Muscle layer of colon (tissue), 2 donors: ENCODE measurements around the gene CHST7.
A peak's percentile ranks its signal among the peaks of the same experiment; 100 is the strongest.
"Not testable (repeated sequence)": the region's sequence is repeated elsewhere in the genome, so short reads cannot be mapped to it uniquely, and the experiment has no call there.

Experiments
- H3K27ac ChIP-seq: one replicate; pipeline ENCODE4 v1.7.0; 2013; ENCODE audit warnings: low read depth, mild to moderate bottlenecking, low read length, moderate library complexity
- H3K27me3 ChIP-seq, 2 donors: one replicate each; pipeline ENCODE4 v1.7.0; 2013; ENCODE audit warnings: low read length in 2 of 2, mild to moderate bottlenecking in 2 of 2; ENCODE audit not compliant: insufficient read depth in 2 of 2, control insufficient read depth in 1 of 2
- H3K36me3 ChIP-seq: one replicate; pipeline ENCODE4 v1.7.0; 2013; ENCODE audit warnings: mild to moderate bottlenecking, low read length; ENCODE audit not compliant: insufficient read depth
- H3K4me1 ChIP-seq: one replicate; pipeline ENCODE4 v1.7.0; 2013; ENCODE audit warnings: mild to moderate bottlenecking, low read length; ENCODE audit not compliant: insufficient read depth
- H3K4me3 ChIP-seq, 2 donors: one replicate each; pipeline ENCODE4 v1.7.0; 2013; ENCODE audit warnings: low read length in 2 of 2, low read depth in 1 of 2, mild to moderate bottlenecking in 1 of 2, moderate library complexity in 1 of 2
- H3K9ac ChIP-seq: one replicate; pipeline ENCODE4 v1.7.0; 2013; ENCODE audit warnings: low read length
- H3K9me3 ChIP-seq: one replicate; pipeline ENCODE4 v1.7.0; 2013; ENCODE audit warnings: mild to moderate bottlenecking, low read length
- donor health status: abdominal sarcoma.
- donor health status: Adenocarcinoma of cecum.

Gene CHST7, protein sequence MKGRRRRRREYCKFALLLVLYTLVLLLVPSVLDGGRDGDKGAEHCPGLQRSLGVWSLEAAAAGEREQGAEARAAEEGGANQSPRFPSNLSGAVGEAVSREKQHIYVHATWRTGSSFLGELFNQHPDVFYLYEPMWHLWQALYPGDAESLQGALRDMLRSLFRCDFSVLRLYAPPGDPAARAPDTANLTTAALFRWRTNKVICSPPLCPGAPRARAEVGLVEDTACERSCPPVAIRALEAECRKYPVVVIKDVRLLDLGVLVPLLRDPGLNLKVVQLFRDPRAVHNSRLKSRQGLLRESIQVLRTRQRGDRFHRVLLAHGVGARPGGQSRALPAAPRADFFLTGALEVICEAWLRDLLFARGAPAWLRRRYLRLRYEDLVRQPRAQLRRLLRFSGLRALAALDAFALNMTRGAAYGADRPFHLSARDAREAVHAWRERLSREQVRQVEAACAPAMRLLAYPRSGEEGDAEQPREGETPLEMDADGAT

DNA sequence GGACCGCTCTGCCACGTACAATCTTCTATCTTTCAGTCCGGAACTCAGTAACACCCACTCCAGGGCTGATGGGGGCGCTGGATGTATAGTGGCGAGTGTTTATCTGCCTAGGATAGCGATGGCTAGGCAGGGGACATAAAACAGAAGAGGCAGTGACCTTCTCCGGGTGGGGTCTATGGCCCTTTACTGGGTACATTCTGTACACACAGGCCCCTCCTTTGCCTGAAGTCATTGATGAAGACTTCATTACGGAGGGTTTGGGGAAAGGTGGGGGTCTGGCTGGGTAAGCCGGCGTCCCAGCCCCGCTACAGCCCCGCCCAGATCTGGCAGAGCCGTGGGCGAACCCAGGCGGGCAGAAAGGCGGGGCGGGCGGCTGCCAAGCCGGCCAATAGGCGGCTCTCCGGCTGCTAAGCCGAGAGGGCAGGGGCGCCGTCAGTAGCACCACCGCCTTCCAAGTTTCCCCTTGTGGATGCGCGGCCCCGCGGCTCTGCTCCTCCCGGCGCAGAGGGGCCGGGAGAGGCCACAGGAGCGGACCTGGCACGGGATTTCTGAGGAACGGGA lies at the start of gene CHST7:
TSS of gene CHST7 (plus strand) at position 435 of the 561 bp plus-strand sequence. CDS start 167 bp downstream, outside the sequence.
- H3K36me3 ChIP-seq, result no peaks in the 10 kb centered on the region
- no peaks in the 10 kb centered on the region for H3K4me1 ChIP-seq
- H3K27me3 ChIP-seq, result peaks cover 0 to 19% of the 10 kb centered on the region in 2 donors
- peak within 1 kb of the TSS; percentile 45 to 47 for H3K4me3 ChIP-seq
- H3K27ac ChIP-seq, result no peak within 1 kb of the TSS
- H3K9ac ChIP-seq, result no peak within 1 kb of the TSS
- H3K9me3 ChIP-seq, result no peaks in the 10 kb centered on the region

GRCh38 chrX:46528640-46529039 lies 44.9 kb upstream of the CHST7 start:
- not testable (repeated sequence) for H3K27ac ChIP-seq, H3K9ac ChIP-seq, H3K4me1 ChIP-seq, H3K9me3 ChIP-seq, H3K4me3 ChIP-seq, H3K36me3 ChIP-seq, H3K27me3 ChIP-seq

- not testable (repeated sequence) for H3K36me3 ChIP-seq, H3K27me3 ChIP-seq, H3K27ac ChIP-seq, H3K9me3 ChIP-seq, H3K4me1 ChIP-seq, H3K9ac ChIP-seq, H3K4me3 ChIP-seq
These were observed 43.7 kb upstream of the CHST7 start for GRCh38 chrX:46529740-46530403.

DNA sequence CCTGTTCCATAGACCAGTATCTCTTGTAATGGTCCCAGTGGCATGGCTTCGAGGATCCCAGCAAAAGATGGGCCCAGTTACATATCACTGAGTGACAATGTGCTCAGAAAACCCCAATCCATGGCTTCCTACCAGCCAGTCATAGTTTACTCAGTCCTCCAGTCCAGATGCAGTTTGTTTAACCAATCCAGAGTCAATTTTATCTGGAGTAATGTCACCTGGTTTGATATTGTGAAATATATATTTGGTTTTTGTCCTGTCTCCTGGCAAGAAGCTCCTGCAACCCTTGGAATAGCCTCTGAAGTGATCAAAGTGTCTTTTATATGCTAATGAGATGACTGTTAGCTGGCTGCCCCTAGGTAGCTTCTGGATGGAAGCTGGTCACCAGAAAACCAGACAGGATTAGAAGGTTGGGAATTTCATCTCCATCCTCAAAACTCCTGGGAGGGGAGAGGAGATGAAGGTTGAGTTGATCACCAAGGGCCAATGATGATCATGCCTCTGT lies 43.1 kb upstream of the CHST7 start:
- not testable (repeated sequence) for H3K9ac ChIP-seq, H3K9me3 ChIP-seq, H3K36me3 ChIP-seq, H3K27ac ChIP-seq, H3K27me3 ChIP-seq, H3K4me3 ChIP-seq, H3K4me1 ChIP-seq

GRCh38 chrX:46531442-46531841 lies 42.1 kb upstream of the CHST7 start:
- Histone ChIP-seq H3K4me1 (no peaks in the 10 kb centered on the region), H3K9ac (no peak overlapping the region), H3K36me3 (no peaks in the 10 kb centered on the region), H3K4me3 (no peak overlapping the region), H3K9me3 (no peaks in the 10 kb centered on the region), H3K27me3 (no peaks in the 10 kb centered on the region), H3K27ac (no peak overlapping the region)

- Histone ChIP-seq H3K4me1 (peaks cover 17% of the 10 kb centered on the region), H3K9me3 (no peaks in the 10 kb centered on the region), H3K4me3 (no peak overlapping the region), H3K36me3 (no peaks in the 10 kb centered on the region), H3K27me3 (no peaks in the 10 kb centered on the region), H3K27ac (no peak overlapping the region), H3K9ac (no peak overlapping the region)
These were observed 30.1 kb upstream of the CHST7 start for GRCh38 chrX:46543441-46543840.

DNA sequence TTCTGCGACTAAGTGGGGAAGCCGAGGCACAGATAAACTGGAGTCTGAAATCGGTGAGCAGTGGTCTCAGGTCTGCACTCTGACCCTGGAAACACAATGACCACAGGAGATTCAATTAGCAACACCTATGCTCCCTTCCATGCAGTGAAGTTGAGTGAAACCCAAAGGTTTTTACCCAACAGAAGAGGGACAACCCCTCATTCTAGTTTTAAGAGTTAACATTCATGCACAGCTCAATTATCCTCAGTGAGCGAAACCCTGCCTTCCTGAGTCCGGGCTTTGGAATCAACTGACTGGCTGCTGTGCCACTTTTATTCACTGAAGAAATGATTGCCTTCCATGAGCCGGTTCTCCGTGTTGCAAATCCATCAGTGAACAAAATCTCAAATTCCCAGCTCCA lies 29.0 kb upstream of the CHST7 start:
- H3K4me1 ChIP-seq, result peaks cover 17% of the 10 kb centered on the region
- peak overlapping the region; percentile 77 for H3K9ac ChIP-seq
- not testable (repeated sequence) for H3K27me3 ChIP-seq, H3K9me3 ChIP-seq, H3K27ac ChIP-seq, H3K36me3 ChIP-seq
- H3K4me3 ChIP-seq, result peak overlapping the region; percentile 59 to 77

GRCh38 chrX:46545111-46546005 lies 28.2 kb upstream of the CHST7 start, which contains the start of gene ZNF674:
Gene ZNF674 (minus strand): TSS chrX:46545421. CDS start chrX:46542087, 3,334 bp downstream.
- Histone ChIP-seq H3K36me3 (no peaks in the 10 kb centered on the region), H3K9ac (peak within 1 kb of the TSS; percentile 77), H3K27ac (peak within 1 kb of the TSS; percentile 75), H3K27me3 (no peaks in the 10 kb centered on the region), H3K4me1 (peaks cover 17% of the 10 kb centered on the region), H3K9me3 (no peaks in the 10 kb centered on the region), H3K4me3 (peak within 1 kb of the TSS; percentile 59 to 77)

DNA sequence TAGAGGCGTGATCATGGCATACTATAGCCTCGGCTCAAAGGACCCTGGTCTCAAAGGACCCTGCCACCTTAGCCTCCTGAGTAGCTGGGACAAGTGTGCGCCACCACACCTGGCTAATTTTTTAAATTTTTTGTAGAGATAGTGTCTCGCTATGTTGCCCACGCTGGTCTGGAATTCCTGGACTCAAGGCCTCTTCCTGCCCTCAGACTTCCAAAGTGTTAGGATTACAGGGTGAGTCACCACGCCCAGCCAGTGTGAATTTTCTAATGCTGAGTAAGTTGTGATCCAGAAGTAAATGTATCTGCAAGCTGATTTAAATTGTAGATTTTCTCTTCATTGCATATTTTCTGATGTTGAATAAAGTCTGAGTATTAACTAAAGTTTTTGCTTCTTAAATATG lies 25.7 kb upstream of the CHST7 start:
- Histone ChIP-seq H3K4me3 (no peak overlapping the region), H3K9me3 (no peaks in the 10 kb centered on the region), H3K27ac (no peak overlapping the region), H3K9ac (no peak overlapping the region), H3K4me1 (peaks cover 17% of the 10 kb centered on the region), H3K36me3 (no peaks in the 10 kb centered on the region), H3K27me3 (no peaks in the 10 kb centered on the region)

GRCh38 chrX:46549914-46550313 lies 23.7 kb upstream of the CHST7 start:
- Histone ChIP-seq H3K27me3 (no peaks in the 10 kb centered on the region), H3K4me1 (peaks cover 10% of the 10 kb centered on the region), H3K4me3 (no peak overlapping the region), H3K9ac (no peak overlapping the region), H3K9me3 (no peaks in the 10 kb centered on the region), H3K36me3 (no peaks in the 10 kb centered on the region), H3K27ac (no peak overlapping the region)
